Keratinocyte (primary cell): Measurements from ENCODE around the gene GRIN3B.

Experiments
- CTCF ChIP-seq, 3 experiments: IDR thresholded peaks in 1 of 3; conservative IDR thresholded peaks in 1 of 3; optimal IDR thresholded peaks in 1 of 3; 2 replicates in 2 of 3; 3 replicates in 1 of 3; pipeline versions ENCODE3 to v1.5.1; 2011; ENCODE audit warnings: low read length in 3 of 3, mild to moderate bottlenecking in 3 of 3, moderate library complexity in 2 of 3, control low read depth in 1 of 3, inconsistent platforms in 1 of 3; ENCODE audit not compliant: insufficient read depth in 2 of 3; ENCODE audit errors: extremely low read depth in 1 of 3
- EZH2 ChIP-seq: IDR thresholded peaks from one replicate; pipeline ENCODE4 v1.6.1; 2012; ENCODE audit warnings: inconsistent platforms, mild to moderate bottlenecking, low read length, moderate library complexity

DNA sequence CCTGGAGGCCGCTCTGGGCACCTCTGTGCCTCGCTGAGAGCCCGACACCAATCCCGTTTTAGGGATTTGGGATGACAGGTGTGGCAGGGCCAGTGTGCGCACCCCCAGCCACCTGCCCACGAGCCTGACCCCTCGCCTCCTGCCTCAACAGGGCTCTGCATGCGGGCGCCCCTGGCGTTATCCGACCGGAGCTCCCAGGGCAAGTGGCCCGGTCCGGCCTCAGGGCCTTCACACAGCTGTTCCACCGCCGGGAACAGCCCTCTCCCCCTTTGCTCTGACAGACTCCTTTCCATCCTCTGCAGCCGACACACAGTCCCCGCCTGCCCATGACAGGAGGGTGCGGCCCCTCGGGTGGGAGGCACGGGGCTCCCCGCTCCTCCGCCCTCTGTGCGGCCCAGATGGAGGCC, 23.2 kb upstream of the GRIN3B start:
- no peak for TF ChIP-seq CTCF (optimal IDR thresholded peaks at IDR 0.05 in 1 of 3, IDR thresholded peaks at IDR 0.05 in 1 of 3, conservative IDR thresholded peaks at IDR 0.05 in 1 of 3; ENCODE audit: extremely low read depth in 1 of 3, insufficient read depth in 2 of 3, low read length in 3 of 3)
- no peak for TF ChIP-seq EZH2
